Measurements from ENCODE around the gene MGME1. TPM values are rescaled to one million over a fixed set of nuclear protein-coding genes. Genes with fewer than 3 reads are reported as not detected.

Gene MGME1
- total RNA-seq, 1 experiment from 2014 or later, result 42.8 TPM

- Histone ChIP-seq H3K4me3 (no peak overlapping the region), H3K4me1 (replicated peaks; ENCODE audit: insufficient read depth) (no peaks in the 10 kb centered on the region), H3K9me3 (ENCODE audit: insufficient read depth, low read depth) (no peaks in the 10 kb centered on the region), H3K27me3 (ENCODE audit: insufficient read depth, low read depth) (no peaks in the 10 kb centered on the region), H3K4me2 (no peak overlapping the region), H2AFZ (no peak overlapping the region), H3F3A (ENCODE audit: insufficient read depth, low read depth) (peaks cover 87% of the 10 kb centered on the region), H4K20me1 (ENCODE audit: insufficient read depth) (peaks cover 32% of the 10 kb centered on the region), H3K27ac (no peak overlapping the region), H3K9me2 (ENCODE audit: insufficient read depth) (no peaks in the 10 kb centered on the region), H3K36me3 (ENCODE audit: low read depth) (peaks cover 52% of the 10 kb centered on the region), H3K79me2 (ENCODE audit: low read depth) (no peaks in the 10 kb centered on the region)
- POLR2A ChIA-PET (ENCODE audit: unreplicated experiment), result no interaction called here
- no peak for DNase-seq
- no peak for TF ChIP-seq EZH2 (IDR thresholded peaks at IDR 0.05; ENCODE audit: low read depth)
- TF ChIP-seq CTCF (conservative IDR thresholded peaks at IDR 0.05), result no peak
- CTCF ChIA-PET, result no interaction called here
- no TSS peak for BruUV-seq (replicated peaks)
- intact Hi-C loops (cut with micrococcal nuclease; ENCODE audit: unreplicated experiment), result no loop called here
Observed at GRCh38 chr20:17943343-17943742, 25.5 kb upstream of the MGME1 start.

DNA sequence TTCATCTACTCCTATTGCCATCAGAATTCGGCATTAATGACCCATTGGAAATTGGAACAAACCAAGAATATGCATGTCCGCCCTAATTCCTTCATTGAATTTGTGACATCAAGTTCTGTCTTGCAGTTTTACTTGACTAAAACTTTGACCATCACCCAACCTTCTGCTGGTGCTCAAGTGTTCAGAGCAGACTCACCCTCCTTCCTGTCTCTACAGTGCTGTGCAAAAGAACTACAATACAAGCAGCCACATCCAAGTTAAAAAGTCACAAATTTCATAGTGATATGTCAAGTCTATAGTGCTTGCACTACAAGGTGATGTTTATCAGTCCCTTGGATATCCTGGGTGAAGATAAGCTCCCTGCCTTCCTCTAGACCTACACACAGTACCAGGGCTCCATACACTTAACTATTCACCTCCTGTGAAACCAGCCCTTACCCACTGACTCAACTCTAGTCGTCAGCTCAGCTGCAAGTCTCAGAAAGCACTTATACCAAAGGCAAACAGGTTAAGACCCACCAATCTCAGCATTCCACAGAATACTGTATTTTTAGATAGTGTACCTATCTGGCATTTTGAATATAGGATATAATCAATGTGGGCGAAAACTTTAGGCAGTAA is 23.9 kb upstream of the MGME1 start:
- Histone ChIP-seq H3F3A (ENCODE audit: insufficient read depth, low read depth) (peaks cover 82% of the 10 kb centered on the region), H3K4me1 (replicated peaks; ENCODE audit: insufficient read depth) (no peaks in the 10 kb centered on the region), H3K9me2 (ENCODE audit: insufficient read depth) (no peaks in the 10 kb centered on the region), H3K4me3 (no peak overlapping the region), H3K9me3 (ENCODE audit: insufficient read depth, low read depth) (no peaks in the 10 kb centered on the region), H3K4me2 (no peak overlapping the region), H2AFZ (no peak overlapping the region), H4K20me1 (ENCODE audit: insufficient read depth) (peaks cover 46% of the 10 kb centered on the region), H3K27me3 (ENCODE audit: insufficient read depth, low read depth) (no peaks in the 10 kb centered on the region), H3K27ac (no peak overlapping the region), H3K79me2 (ENCODE audit: low read depth) (no peaks in the 10 kb centered on the region), H3K36me3 (ENCODE audit: low read depth) (peaks cover 66% of the 10 kb centered on the region)
- no peak for TF ChIP-seq EZH2 (IDR thresholded peaks at IDR 0.05; ENCODE audit: low read depth)
- TF ChIP-seq CTCF (conservative IDR thresholded peaks at IDR 0.05), result no peak
- intact Hi-C loops (cut with micrococcal nuclease; ENCODE audit: unreplicated experiment), result no loop called here
- BruUV-seq (replicated peaks), result no TSS peak
- no peak for DNase-seq
- ChIA-PET CTCF (interaction anchor here (1.0 kb wide), 1 partner anchor 441 kb away, joined by 9 read pairs; no protein-coding TSS in a partner anchor), POLR2A (ENCODE audit: unreplicated experiment) (no interaction called here)

DNA sequence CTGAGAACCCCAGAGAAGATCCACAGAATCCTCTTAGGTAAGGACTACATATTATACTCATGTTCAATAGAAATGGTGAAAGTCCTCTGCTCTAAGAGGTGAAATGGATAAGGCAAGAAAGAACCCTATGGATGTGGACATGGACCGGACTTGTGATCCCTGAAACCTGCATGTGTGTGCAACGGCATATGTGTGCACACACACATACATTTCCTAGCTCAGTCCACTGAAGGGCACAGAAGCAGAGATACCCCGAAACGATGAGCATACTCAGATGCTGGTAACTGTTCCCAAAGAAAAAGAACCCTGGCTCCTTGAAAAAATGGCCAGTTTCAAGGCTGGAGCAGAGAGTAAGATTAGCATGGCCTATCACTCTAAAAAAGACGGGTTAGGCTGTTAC is 22.8 kb upstream of the MGME1 start:
- CTCF ChIA-PET, result interaction anchor here (0.6 to 1.0 kb wide), 2 partner anchors 296 to 442 kb away, joined by 6 to 9 read pairs; no protein-coding TSS in a partner anchor
- no TSS peak for BruUV-seq (replicated peaks)

More for the DNA sequence above, 22.8 kb upstream of the MGME1 start:
- Histone ChIP-seq H3K27me3 (ENCODE audit: insufficient read depth, low read depth) (no peaks in the 10 kb centered on the region), H3K4me3 (no peak overlapping the region), H4K20me1 (ENCODE audit: insufficient read depth) (peaks cover 46% of the 10 kb centered on the region), H3K27ac (no peak overlapping the region), H3K4me2 (no peak overlapping the region), H3K4me1 (replicated peaks; ENCODE audit: insufficient read depth) (no peaks in the 10 kb centered on the region), H3K36me3 (ENCODE audit: low read depth) (peaks cover 77% of the 10 kb centered on the region), H2AFZ (no peak overlapping the region), H3K9me2 (ENCODE audit: insufficient read depth) (no peaks in the 10 kb centered on the region), H3F3A (ENCODE audit: insufficient read depth, low read depth) (peaks cover 82% of the 10 kb centered on the region), H3K9me3 (ENCODE audit: insufficient read depth, low read depth) (no peaks in the 10 kb centered on the region), H3K79me2 (ENCODE audit: low read depth) (no peaks in the 10 kb centered on the region; the same call in 1 of the 2 replicates)
- no peak for DNase-seq
- intact Hi-C loops (cut with micrococcal nuclease; ENCODE audit: unreplicated experiment), result no loop called here
- POLR2A ChIA-PET (ENCODE audit: unreplicated experiment), result interaction anchor here (0.6 kb wide), 1 partner anchor 280 kb away, joined by 12 read pairs; no protein-coding TSS in a partner anchor
- no peak for TF ChIP-seq EZH2 (IDR thresholded peaks at IDR 0.05; ENCODE audit: low read depth)
- TF ChIP-seq CTCF (conservative IDR thresholded peaks at IDR 0.05), result no peak
